Type B pancreatic cell (in vitro differentiated cells): ENCODE results near the gene MYOCD. TPM values are rescaled to one million over a fixed set of nuclear protein-coding genes. Genes with fewer than 3 reads are reported as not detected.
"Not testable (repeated sequence)": the region's sequence is repeated elsewhere in the genome, so short reads cannot be mapped to it uniquely, and the experiment has no call there.

ENCODE experiments used
- DNase-seq: peaks from one replicate; pipeline ENCODE4 v3.0.0; 2021; ENCODE audit warnings: mixed read lengths; ENCODE audit not compliant: unreplicated experiment; ENCODE audit errors: extremely low spot score
- H3K27ac Mint-ChIP-seq: 2 replicates; pipeline ENCODE4 v1.8.0; 2021; ENCODE audit warnings: mild to moderate bottlenecking, mixed read lengths
- H3K27me3 Mint-ChIP-seq: 2 replicates; pipeline ENCODE4 v1.8.0; 2021; ENCODE audit warnings: mixed read lengths
- H3K36me3 Mint-ChIP-seq: 2 replicates; pipeline ENCODE4 v1.8.0; 2021; ENCODE audit warnings: mixed read lengths
- H3K4me1 Mint-ChIP-seq: one replicate; pipeline ENCODE4 v1.8.0; 2021; ENCODE audit warnings: mixed read lengths; ENCODE audit not compliant: unreplicated experiment
- H3K4me3 Mint-ChIP-seq: 2 replicates; pipeline ENCODE4 v1.8.0; 2021; ENCODE audit warnings: mild to moderate bottlenecking, mixed read lengths
- H3K9me3 Mint-ChIP-seq: 2 replicates; pipeline ENCODE4 v1.8.0; 2021; ENCODE audit warnings: mixed read lengths
- CTCF ChIP-seq: fragments of 200-600 bp; sonication (generic); conservative IDR thresholded peaks from 2 replicates; pipeline ENCODE4 v1.5.0; 2021; ENCODE audit warnings: antibody characterized with exemption, mild to moderate bottlenecking
- total RNA-seq: library from RNA; stranded (reverse); gene quantifications from 2 replicates; pipeline ENCODE4 v1.2.1, GENCODE V29; 2021; ENCODE audit warnings: low replicate concordance

The MYOCD gene
- total RNA-seq, 1 donor from 2014 or later, result 0.31 TPM

GRCh38 chr17:12627781-12628451 is 37.8 kb upstream of the MYOCD start:
- no peak for TF ChIP-seq CTCF
- H3K27ac Mint-ChIP-seq, result no peak overlapping the region
- peaks cover 7% of the 10 kb centered on the region for H3K4me1 Mint-ChIP-seq
- no peak for DNase-seq
- no peaks in the 10 kb centered on the region for H3K36me3 Mint-ChIP-seq
- peaks cover 10% of the 10 kb centered on the region for H3K27me3 Mint-ChIP-seq
- no peaks in the 10 kb centered on the region for H3K9me3 Mint-ChIP-seq
- no peak overlapping the region for H3K4me3 Mint-ChIP-seq

DNA sequence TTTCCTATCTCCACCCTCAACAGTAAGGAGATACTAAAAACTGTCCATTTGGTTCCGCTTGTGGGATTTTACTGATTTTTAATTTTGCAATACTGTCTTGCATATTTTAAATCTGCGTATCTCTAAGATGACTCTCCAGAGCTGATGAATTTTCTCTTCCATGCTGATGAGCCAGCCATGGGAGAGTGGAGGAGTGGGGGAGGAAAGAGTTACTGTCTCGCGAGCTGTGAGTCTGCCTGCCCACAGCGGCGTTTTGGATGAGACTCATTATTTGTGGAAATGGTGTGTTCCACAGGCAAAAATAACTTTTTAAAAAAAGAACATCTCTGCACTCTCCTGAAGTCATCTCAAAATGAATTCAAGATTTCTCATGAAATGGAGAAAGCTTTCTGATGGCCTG is 34.6 kb upstream of the MYOCD start:
- peaks cover 29% of the 10 kb centered on the region for H3K27me3 Mint-ChIP-seq
- no peaks in the 10 kb centered on the region for H3K9me3 Mint-ChIP-seq
- no peak overlapping the region for H3K27ac Mint-ChIP-seq
- no peak for DNase-seq
- TF ChIP-seq CTCF, result no peak
- no peaks in the 10 kb centered on the region for H3K36me3 Mint-ChIP-seq
- H3K4me1 Mint-ChIP-seq, result peaks cover 7% of the 10 kb centered on the region
- H3K4me3 Mint-ChIP-seq, result no peak overlapping the region

DNA sequence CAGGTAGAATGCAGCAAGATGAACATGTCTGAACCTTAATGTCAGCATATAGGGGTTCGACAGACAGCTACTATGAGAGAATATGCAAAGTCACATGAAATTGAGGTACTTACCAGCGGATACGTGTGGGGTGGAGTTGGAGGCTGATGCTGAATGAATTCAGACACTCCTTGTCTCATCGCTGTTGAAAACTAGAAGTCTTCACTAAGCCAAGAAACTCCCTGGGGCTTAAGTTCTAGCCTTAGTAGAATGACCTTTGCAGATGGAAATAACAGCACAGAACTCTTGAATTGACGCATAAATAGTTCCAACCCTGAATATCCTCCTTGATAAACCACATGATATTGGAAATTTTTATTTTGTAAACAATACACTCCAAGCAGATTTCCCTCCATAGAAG is 32.9 kb upstream of the MYOCD start:
- TF ChIP-seq CTCF, result no peak
- Mint-ChIP-seq H3K27me3 (peaks cover 43% of the 10 kb centered on the region), H3K27ac (no peak overlapping the region), H3K4me3 (no peak overlapping the region), H3K9me3 (no peaks in the 10 kb centered on the region), H3K4me1 (no peaks in the 10 kb centered on the region), H3K36me3 (no peaks in the 10 kb centered on the region)
- DNase-seq, result no peak

DNA sequence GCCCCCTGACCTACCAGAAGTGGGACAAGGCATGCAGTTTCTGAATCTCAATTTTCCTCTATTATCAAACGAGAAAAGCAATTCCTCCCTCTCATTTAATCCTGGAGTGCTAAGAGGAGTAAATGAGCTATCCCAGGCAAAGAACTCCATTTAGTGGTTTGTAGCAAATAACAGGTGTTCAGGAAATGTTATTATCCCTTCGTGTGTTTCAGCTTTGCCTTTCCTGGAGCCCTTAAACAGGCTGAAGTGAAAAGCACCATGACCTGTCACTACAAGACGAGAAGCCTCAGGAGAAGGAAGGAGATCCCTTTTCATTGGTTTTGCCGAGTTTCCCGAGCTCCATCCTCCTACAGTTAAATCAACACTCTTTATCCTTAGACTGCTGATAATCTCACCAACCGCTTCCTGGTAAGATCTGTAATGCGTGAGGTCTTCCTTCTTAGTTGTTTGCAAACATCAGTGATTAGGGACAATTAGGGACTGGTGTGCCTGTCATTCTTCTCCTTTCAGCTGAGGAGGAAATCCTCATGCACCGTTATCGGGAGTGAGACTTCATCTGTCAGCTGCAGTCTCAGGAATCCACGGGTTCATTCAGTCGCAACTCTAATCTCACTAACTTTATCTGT is 30.8 kb upstream of the MYOCD start:
- no peak for TF ChIP-seq CTCF
- no peaks in the 10 kb centered on the region for H3K9me3 Mint-ChIP-seq
- no peak overlapping the region for H3K27ac Mint-ChIP-seq
- peaks cover 43% of the 10 kb centered on the region for H3K27me3 Mint-ChIP-seq
- no peaks in the 10 kb centered on the region for H3K4me1 Mint-ChIP-seq
- no peak for DNase-seq
- no peaks in the 10 kb centered on the region for H3K36me3 Mint-ChIP-seq
- no peak overlapping the region for H3K4me3 Mint-ChIP-seq

GRCh38 chr17:12635996-12636395 is 29.7 kb upstream of the MYOCD start:
- H3K4me3 Mint-ChIP-seq, H3K27ac Mint-ChIP-seq, H3K4me1 Mint-ChIP-seq, H3K36me3 Mint-ChIP-seq, DNase-seq, H3K9me3 Mint-ChIP-seq: not testable (repeated sequence)
- H3K27me3 Mint-ChIP-seq, result peaks cover 39% of the 10 kb centered on the region

DNA sequence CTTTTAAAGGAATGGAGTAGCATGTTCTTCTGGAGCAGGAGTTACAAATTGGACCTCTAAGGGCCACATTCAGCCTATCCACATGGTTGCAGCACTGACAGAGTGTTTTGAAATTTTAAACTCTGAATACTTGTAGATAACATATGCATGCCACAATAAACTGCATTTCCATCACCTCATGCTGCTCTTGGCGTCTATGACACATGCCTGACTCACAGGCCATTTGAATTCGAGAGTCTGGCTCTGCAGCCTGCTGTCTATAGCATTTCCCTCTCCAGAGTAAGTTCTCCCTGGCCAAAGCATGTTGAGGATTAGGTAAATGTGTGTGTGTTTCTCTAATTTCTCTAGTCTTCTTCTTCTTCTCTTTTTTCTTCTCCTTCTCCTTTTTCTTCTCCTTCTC is 28.7 kb upstream of the MYOCD start:
- H3K27ac Mint-ChIP-seq, result no peak overlapping the region
- H3K36me3 Mint-ChIP-seq, result no peaks in the 10 kb centered on the region
- H3K9me3 Mint-ChIP-seq, result no peaks in the 10 kb centered on the region
- no peaks in the 10 kb centered on the region for H3K4me1 Mint-ChIP-seq
- peaks cover 36% of the 10 kb centered on the region for H3K27me3 Mint-ChIP-seq
- no peak for TF ChIP-seq CTCF
- no peak overlapping the region for H3K4me3 Mint-ChIP-seq
- DNase-seq, result no peak
